K562 (cell line): ENCODE results near the gene DPEP3.
"Not testable (repeated sequence)": the region's sequence is repeated elsewhere in the genome, so short reads cannot be mapped to it uniquely, and the experiment has no call there.

Experiments
- ATF7 ChIP-seq: fragments of 450-650 bp; IDR thresholded peaks from 2 replicates; pipeline ENCODE4 v1.7.1; 2014; ENCODE audit warnings: mild to moderate bottlenecking, moderate library complexity
- NFATC3 ChIP-seq: fragments of 450-650 bp; IDR thresholded peaks from 2 replicates; pipeline ENCODE4 v1.6.1; 2017; ENCODE audit warnings: mild to moderate bottlenecking
- SIN3A ChIP-seq, 2 experiments: fragments of 150-350 bp in 1 of 2; IDR thresholded peaks; 2 replicates each; pipeline ENCODE4 v1.6.1; 2011 to 2016; ENCODE audit warnings: borderline replicate concordance in 2 of 2, low read depth in 2 of 2, low read length in 2 of 2, mild to moderate bottlenecking in 2 of 2, moderate library complexity in 2 of 2; ENCODE audit not compliant: control insufficient read depth in 1 of 2
- TF ChIP-seq, protein P1 (sequence below), 3 experiments: IDR thresholded peaks in 2 of 3; conservative IDR thresholded peaks in 1 of 3; 2 replicates each; pipeline ENCODE4 v1.5.1; 2011 to 2012; ENCODE audit warnings: low read length in 3 of 3, mild to moderate bottlenecking in 3 of 3, control low read depth in 2 of 3, improper control_type of control experiment in 1 of 3, inconsistent platforms in 1 of 3, low read depth in 1 of 3, mixed read lengths in 1 of 3, moderate library complexity in 1 of 3; ENCODE audit not compliant: insufficient read depth in 2 of 3
- TF ChIP-seq, protein P2 (sequence below): fragments of 250-450 bp; sonication (Bioruptor Pico); IDR thresholded peaks from 2 replicates; pipeline ENCODE4 v1.8.0; 2021; ENCODE audit warnings: mild to moderate bottlenecking, moderate library complexity

DNA sequence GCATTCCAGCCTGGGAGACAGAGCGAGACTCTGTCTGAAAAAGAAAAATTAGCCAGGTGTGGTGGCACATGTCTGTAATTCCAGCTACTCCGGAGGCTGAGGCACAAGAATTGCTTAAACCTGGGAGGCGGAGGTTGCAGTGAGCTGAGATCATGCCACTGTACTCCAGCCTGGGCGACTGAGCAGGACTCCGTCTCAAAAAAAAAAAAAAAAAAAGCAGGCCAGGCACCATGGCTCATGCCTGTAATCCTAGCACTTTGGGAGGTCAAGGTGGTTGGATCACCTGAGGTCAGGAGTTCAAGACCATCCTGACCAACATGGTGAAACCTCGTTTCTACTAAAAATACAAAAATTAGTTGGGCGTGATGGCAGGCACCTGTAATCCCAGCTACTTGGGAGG, 8.0 kb downstream of the DPEP3 start:
- TF ChIP-seq SIN3A (IDR thresholded peaks at IDR 0.05; ENCODE audit: borderline replicate concordance in 2 of 2, control insufficient read depth in 1 of 2, low read depth in 2 of 2, low read length in 2 of 2); ATF7; NFATC3: not testable (repeated sequence)
- TF ChIP-seq, protein P1, sequence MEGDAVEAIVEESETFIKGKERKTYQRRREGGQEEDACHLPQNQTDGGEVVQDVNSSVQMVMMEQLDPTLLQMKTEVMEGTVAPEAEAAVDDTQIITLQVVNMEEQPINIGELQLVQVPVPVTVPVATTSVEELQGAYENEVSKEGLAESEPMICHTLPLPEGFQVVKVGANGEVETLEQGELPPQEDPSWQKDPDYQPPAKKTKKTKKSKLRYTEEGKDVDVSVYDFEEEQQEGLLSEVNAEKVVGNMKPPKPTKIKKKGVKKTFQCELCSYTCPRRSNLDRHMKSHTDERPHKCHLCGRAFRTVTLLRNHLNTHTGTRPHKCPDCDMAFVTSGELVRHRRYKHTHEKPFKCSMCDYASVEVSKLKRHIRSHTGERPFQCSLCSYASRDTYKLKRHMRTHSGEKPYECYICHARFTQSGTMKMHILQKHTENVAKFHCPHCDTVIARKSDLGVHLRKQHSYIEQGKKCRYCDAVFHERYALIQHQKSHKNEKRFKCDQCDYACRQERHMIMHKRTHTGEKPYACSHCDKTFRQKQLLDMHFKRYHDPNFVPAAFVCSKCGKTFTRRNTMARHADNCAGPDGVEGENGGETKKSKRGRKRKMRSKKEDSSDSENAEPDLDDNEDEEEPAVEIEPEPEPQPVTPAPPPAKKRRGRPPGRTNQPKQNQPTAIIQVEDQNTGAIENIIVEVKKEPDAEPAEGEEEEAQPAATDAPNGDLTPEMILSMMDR (IDR thresholded peaks at IDR 0.05 in 2 of 3, conservative IDR thresholded peaks at IDR 0.05 in 1 of 3; ENCODE audit: insufficient read depth in 2 of 3, low read depth in 1 of 3, low read length in 3 of 3): not testable (repeated sequence)
- TF ChIP-seq, protein P2, sequence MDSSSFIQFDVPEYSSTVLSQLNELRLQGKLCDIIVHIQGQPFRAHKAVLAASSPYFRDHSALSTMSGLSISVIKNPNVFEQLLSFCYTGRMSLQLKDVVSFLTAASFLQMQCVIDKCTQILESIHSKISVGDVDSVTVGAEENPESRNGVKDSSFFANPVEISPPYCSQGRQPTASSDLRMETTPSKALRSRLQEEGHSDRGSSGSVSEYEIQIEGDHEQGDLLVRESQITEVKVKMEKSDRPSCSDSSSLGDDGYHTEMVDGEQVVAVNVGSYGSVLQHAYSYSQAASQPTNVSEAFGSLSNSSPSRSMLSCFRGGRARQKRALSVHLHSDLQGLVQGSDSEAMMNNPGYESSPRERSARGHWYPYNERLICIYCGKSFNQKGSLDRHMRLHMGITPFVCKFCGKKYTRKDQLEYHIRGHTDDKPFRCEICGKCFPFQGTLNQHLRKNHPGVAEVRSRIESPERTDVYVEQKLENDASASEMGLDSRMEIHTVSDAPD: not testable (repeated sequence)
